ENCODE measurements around the gene DNLZ.

DNLZ gene

GRCh38 chr9:136383436-136383835 is 19.9 kb upstream of the DNLZ start:
- DNase-seq (ENCODE audit: insufficient read length) (no peak), FAIRE-seq (no peak)
- no peak for TF ChIP-seq POLR2AphosphoS5 (IDR thresholded peaks at IDR 0.05; ENCODE audit: low read depth, low read length)
- TF ChIP-seq TAF1 (IDR thresholded peaks at IDR 0.05; ENCODE audit: borderline replicate concordance, low read depth, low read length), result no peak
- 0 out of 2 replicates have a peak, but pooled peaks have one; percentile 18 for TF ChIP-seq POLR2A (IDR thresholded peaks at IDR 0.05; ENCODE audit: low read depth, low read length)

- no peak for FAIRE-seq
- DNase-seq (ENCODE audit: insufficient read length), result no peak
- TF ChIP-seq POLR2AphosphoS5 (IDR thresholded peaks at IDR 0.05; ENCODE audit: low read depth, low read length), result 0 out of 2 replicates have a peak, but pooled peaks have one; percentile 20
- no peak for TF ChIP-seq TAF1 (IDR thresholded peaks at IDR 0.05; ENCODE audit: borderline replicate concordance, low read depth, low read length)
- peak; percentile 1; the same call in 1 of the 2 replicates for TF ChIP-seq POLR2A (IDR thresholded peaks at IDR 0.05; ENCODE audit: low read depth, low read length)
Observed at GRCh38 chr9:136381966-136382513, 18.5 kb upstream of the DNLZ start.

DNA sequence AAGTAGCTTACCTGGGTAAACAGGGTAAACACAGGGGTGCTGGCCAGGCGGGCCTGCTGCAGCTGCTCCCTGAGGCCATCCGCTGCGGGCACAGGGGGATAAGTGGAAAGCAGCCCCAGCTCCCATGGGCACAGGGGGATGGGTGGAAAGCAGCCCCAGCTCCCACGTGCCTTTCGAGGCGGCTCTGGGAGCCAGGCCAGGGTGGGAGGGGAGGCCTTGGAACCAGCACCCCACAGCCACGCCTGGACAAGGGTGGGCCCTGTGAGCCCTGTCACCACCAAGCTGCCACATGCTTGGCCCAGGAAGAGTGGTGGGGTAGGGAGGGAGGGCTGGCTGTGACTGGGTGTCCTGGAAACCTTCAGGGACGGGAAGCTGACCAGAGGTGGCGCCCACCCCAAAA is 17.8 kb upstream of the DNLZ start:
- TF ChIP-seq TAF1 (IDR thresholded peaks at IDR 0.05; ENCODE audit: borderline replicate concordance, low read depth, low read length), result no peak
- TF ChIP-seq POLR2A (IDR thresholded peaks at IDR 0.05; ENCODE audit: low read depth, low read length), result no peak
- TF ChIP-seq POLR2AphosphoS5 (IDR thresholded peaks at IDR 0.05; ENCODE audit: low read depth, low read length), result no peak
- FAIRE-seq (no peak), DNase-seq (ENCODE audit: insufficient read length) (no peak)

DNA sequence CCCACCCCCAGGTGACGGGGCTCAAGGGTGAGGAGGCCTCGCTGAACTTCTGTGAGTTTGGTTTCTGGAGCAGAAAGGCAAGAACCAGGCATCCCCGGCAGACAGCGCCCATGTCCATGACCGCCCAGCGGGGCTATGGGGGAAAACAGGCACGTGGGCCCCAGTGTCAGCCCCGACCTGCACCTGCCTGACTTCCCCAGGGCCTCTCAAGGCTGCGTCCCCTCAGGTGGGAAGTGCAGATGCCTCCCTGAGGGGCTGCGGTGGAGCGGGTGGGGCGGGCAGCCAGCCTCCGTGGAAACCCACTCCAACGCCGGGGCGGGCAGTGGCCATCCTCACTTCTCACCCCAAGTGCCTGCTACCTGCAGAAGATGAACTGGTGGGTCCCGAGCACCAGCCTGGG is 16.8 kb upstream of the DNLZ start:
- DNase-seq (ENCODE audit: insufficient read length), result no peak
- no peak for FAIRE-seq
- TF ChIP-seq POLR2A (IDR thresholded peaks at IDR 0.05; ENCODE audit: low read depth, low read length) (no peak), TAF1 (IDR thresholded peaks at IDR 0.05; ENCODE audit: borderline replicate concordance, low read depth, low read length) (no peak), POLR2AphosphoS5 (IDR thresholded peaks at IDR 0.05; ENCODE audit: low read depth, low read length) (no peak)

- FAIRE-seq (no peak), DNase-seq (ENCODE audit: insufficient read length) (no peak)
- TF ChIP-seq TAF1 (IDR thresholded peaks at IDR 0.05; ENCODE audit: borderline replicate concordance, low read depth, low read length), result no peak
- TF ChIP-seq POLR2A (IDR thresholded peaks at IDR 0.05; ENCODE audit: low read depth, low read length), result no peak
- no peak for TF ChIP-seq POLR2AphosphoS5 (IDR thresholded peaks at IDR 0.05; ENCODE audit: low read depth, low read length)
Observed at GRCh38 chr9:136379891-136380290, 16.3 kb upstream of the DNLZ start.

- FAIRE-seq (no peak), DNase-seq (ENCODE audit: insufficient read length) (no peak)
- TF ChIP-seq POLR2AphosphoS5 (IDR thresholded peaks at IDR 0.05; ENCODE audit: low read depth, low read length) (no peak), POLR2A (IDR thresholded peaks at IDR 0.05; ENCODE audit: low read depth, low read length) (no peak), TAF1 (IDR thresholded peaks at IDR 0.05; ENCODE audit: borderline replicate concordance, low read depth, low read length) (no peak)
Observed at GRCh38 chr9:136379401-136379800, 15.9 kb upstream of the DNLZ start.

DNA sequence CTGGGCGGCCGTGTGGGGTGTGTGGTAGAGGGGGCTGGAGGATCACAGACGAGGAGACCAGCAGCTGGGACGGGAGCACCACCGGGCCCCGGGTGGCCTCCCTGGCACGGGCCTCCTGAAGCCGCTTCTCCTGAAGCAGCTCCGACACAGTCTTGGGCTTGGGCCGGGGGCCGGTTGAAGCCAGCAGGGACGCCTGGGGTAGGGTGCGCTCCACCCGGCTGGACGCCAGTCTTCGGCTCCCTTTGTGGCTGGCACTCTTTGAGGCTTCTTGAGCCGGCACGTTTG is 15.4 kb upstream of the DNLZ start:
- FAIRE-seq (no peak), DNase-seq (ENCODE audit: insufficient read length) (no peak)
- TF ChIP-seq TAF1 (IDR thresholded peaks at IDR 0.05; ENCODE audit: borderline replicate concordance, low read depth, low read length) (no peak), POLR2A (IDR thresholded peaks at IDR 0.05; ENCODE audit: low read depth, low read length) (no peak), POLR2AphosphoS5 (IDR thresholded peaks at IDR 0.05; ENCODE audit: low read depth, low read length) (no peak)

GRCh38 chr9:136378170-136379002 is 14.8 kb upstream of the DNLZ start:
- no peak for FAIRE-seq
- TF ChIP-seq POLR2A (IDR thresholded peaks at IDR 0.05; ENCODE audit: low read depth, low read length) (no peak), TAF1 (IDR thresholded peaks at IDR 0.05; ENCODE audit: borderline replicate concordance, low read depth, low read length) (no peak), POLR2AphosphoS5 (IDR thresholded peaks at IDR 0.05; ENCODE audit: low read depth, low read length) (no peak)
- no peak for DNase-seq (ENCODE audit: insufficient read length)

GRCh38 chr9:136377341-136378169 is 14.0 kb upstream of the DNLZ start:
- TF ChIP-seq POLR2AphosphoS5 (IDR thresholded peaks at IDR 0.05; ENCODE audit: low read depth, low read length) (0 out of 2 replicates have a peak, but pooled peaks have one; percentile 27), TAF1 (IDR thresholded peaks at IDR 0.05; ENCODE audit: borderline replicate concordance, low read depth, low read length) (no peak), POLR2A (IDR thresholded peaks at IDR 0.05; ENCODE audit: low read depth, low read length) (no peak)
- no peak for FAIRE-seq
- no peak for DNase-seq (ENCODE audit: insufficient read length)

GRCh38 chr9:136376457-136376856 is 12.9 kb upstream of the DNLZ start:
- TF ChIP-seq POLR2AphosphoS5 (IDR thresholded peaks at IDR 0.05; ENCODE audit: low read depth, low read length) (no peak), POLR2A (IDR thresholded peaks at IDR 0.05; ENCODE audit: low read depth, low read length) (no peak), TAF1 (IDR thresholded peaks at IDR 0.05; ENCODE audit: borderline replicate concordance, low read depth, low read length) (no peak)
- FAIRE-seq, result no peak

GRCh38 chr9:136375096-136375495 is 11.6 kb upstream of the DNLZ start:
- no peak for FAIRE-seq
- DNase-seq (ENCODE audit: insufficient read length), result no peak
- TF ChIP-seq POLR2AphosphoS5 (IDR thresholded peaks at IDR 0.05; ENCODE audit: low read depth, low read length) (no peak), TAF1 (IDR thresholded peaks at IDR 0.05; ENCODE audit: borderline replicate concordance, low read depth, low read length) (no peak), POLR2A (IDR thresholded peaks at IDR 0.05; ENCODE audit: low read depth, low read length) (no peak)

More at GRCh38 chr9:136376457-136376856, 12.9 kb upstream of the DNLZ start:
- DNase-seq (ENCODE audit: insufficient read length), result no peak

Data from GM12892 (cell line).